Stomach smooth muscle (tissue), 2 donors: Measurements from ENCODE around the gene CYP21A2.
A peak's percentile ranks its signal among the peaks of the same experiment; 100 is the strongest.
"Not testable (repeated sequence)": the region's sequence is repeated elsewhere in the genome, so short reads cannot be mapped to it uniquely, and the experiment has no call there.

ENCODE experiments used
- H3K27ac ChIP-seq: one replicate; pipeline ENCODE4 v1.7.0; 2013; ENCODE audit warnings: mild to moderate bottlenecking, low read length, inconsistent platforms
- H3K27me3 ChIP-seq, 2 donors: one replicate each; pipeline ENCODE4 v1.7.0; 2013; ENCODE audit warnings: low read length in 2 of 2; ENCODE audit not compliant: insufficient read depth in 2 of 2, control insufficient read depth in 1 of 2
- H3K36me3 ChIP-seq, 2 donors: one replicate each; pipeline ENCODE4 v1.7.0; 2013; ENCODE audit warnings: low read length in 2 of 2; ENCODE audit not compliant: control insufficient read depth in 2 of 2, insufficient read depth in 2 of 2
- H3K4me1 ChIP-seq: one replicate; pipeline ENCODE4 v1.7.0; 2013; ENCODE audit warnings: low read length; ENCODE audit not compliant: control insufficient read depth, insufficient read depth
- H3K4me3 ChIP-seq, 2 donors: one replicate each; pipeline ENCODE4 v1.7.0; 2013; ENCODE audit warnings: low read length in 2 of 2
- H3K9ac ChIP-seq, 2 donors: one replicate each; pipeline ENCODE4 v1.7.0; 2013; ENCODE audit warnings: low read length in 2 of 2, mild to moderate bottlenecking in 1 of 2
- H3K9me3 ChIP-seq, 2 donors: one replicate each; pipeline ENCODE4 v1.7.0; 2013; ENCODE audit warnings: low read length in 2 of 2; ENCODE audit not compliant: control insufficient read depth in 2 of 2
- donor health status: healthy.
- donor health status: Pancreatic carcinoma.

Gene CYP21A2

GRCh38 chr6:32045811-32046449 lies 7.7 kb downstream of the CYP21A2 start:
- H3K4me3 ChIP-seq = no peak overlapping the region
- H3K9me3 ChIP-seq = no peaks in the 10 kb centered on the region
- H3K27ac ChIP-seq = no peak overlapping the region
- H3K9ac ChIP-seq = no peak overlapping the region
- peaks cover 27% of the 10 kb centered on the region for H3K4me1 ChIP-seq
- H3K27me3 ChIP-seq = no peaks in the 10 kb centered on the region
- H3K36me3 ChIP-seq = peaks cover 2 to 4% of the 10 kb centered on the region in 2 donors

DNA sequence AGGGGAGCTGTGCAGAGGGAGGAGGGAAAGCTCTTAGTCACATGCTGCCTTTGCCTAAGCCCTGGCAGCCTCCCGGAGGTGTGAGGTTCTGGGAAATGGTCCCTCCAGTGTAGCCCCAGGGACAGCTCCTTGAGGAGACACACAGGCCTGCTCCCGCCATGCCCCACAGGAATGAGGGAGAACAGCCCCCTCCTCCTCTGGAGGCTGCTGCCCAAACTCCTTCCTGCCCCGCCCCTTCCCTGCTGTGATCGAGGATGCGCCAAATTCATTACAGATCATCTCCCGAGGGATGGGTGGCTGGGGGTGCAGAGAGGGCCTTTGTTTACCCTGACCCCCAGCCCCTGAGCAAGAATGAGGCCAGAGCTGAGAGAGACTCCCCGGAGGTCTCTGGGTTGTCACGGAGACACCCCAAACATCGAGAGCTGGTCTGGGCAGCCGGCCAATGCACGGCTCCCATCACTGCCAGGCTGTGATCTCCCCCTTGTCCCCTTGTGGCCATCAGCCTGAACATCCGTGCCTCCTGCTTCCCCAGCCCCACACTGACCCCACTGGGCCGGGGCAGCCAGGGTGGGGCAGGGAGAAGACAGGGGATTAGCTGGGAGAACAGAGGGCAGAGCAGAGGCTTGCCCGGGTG lies 8.4 kb downstream of the CYP21A2 start:
- no peaks in the 10 kb centered on the region for H3K9me3 ChIP-seq
- H3K9ac ChIP-seq = no peak overlapping the region
- H3K4me3 ChIP-seq = no peak overlapping the region
- H3K27me3 ChIP-seq = no peaks in the 10 kb centered on the region
- H3K36me3 ChIP-seq = peaks cover 2 to 4% of the 10 kb centered on the region in 2 donors
- peak overlapping the region; percentile 24 for H3K27ac ChIP-seq
- H3K4me1 ChIP-seq = peaks cover 27% of the 10 kb centered on the region

- Histone ChIP-seq H3K27ac (peak overlapping the region; percentile 24), H3K4me1 (peaks cover 27% of the 10 kb centered on the region), H3K27me3 (no peaks in the 10 kb centered on the region), H3K9ac (no peak overlapping the region), H3K36me3 (peaks cover 2 to 4% of the 10 kb centered on the region in 2 donors), H3K4me3 (no peak overlapping the region), H3K9me3 (no peaks in the 10 kb centered on the region)
Measured at GRCh38 chr6:32047084-32047478, 8.9 kb downstream of the CYP21A2 start.

DNA sequence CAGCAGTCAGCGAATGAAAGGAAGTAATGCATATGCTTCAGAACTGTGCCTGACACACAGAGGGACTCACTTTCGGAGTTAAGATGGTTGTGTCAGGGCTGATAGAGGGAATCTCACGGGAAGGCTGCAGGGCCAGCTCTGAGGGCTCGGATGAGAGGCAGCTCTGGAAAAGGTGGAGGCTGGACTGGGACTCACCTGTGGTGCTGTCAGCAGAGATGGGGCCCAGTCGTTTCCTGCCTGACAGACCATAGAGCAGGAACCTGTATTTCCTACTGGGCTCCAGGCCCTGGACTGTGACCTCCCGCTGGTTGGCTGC lies 9.3 kb downstream of the CYP21A2 start:
- peaks cover 27% of the 10 kb centered on the region for H3K4me1 ChIP-seq
- H3K4me3 ChIP-seq = no peak overlapping the region
- H3K27ac ChIP-seq = no peak overlapping the region
- no peaks in the 10 kb centered on the region for H3K9me3 ChIP-seq
- no peaks in the 10 kb centered on the region for H3K27me3 ChIP-seq
- no peak overlapping the region for H3K9ac ChIP-seq
- peaks cover 2 to 4% of the 10 kb centered on the region in 2 donors for H3K36me3 ChIP-seq

DNA sequence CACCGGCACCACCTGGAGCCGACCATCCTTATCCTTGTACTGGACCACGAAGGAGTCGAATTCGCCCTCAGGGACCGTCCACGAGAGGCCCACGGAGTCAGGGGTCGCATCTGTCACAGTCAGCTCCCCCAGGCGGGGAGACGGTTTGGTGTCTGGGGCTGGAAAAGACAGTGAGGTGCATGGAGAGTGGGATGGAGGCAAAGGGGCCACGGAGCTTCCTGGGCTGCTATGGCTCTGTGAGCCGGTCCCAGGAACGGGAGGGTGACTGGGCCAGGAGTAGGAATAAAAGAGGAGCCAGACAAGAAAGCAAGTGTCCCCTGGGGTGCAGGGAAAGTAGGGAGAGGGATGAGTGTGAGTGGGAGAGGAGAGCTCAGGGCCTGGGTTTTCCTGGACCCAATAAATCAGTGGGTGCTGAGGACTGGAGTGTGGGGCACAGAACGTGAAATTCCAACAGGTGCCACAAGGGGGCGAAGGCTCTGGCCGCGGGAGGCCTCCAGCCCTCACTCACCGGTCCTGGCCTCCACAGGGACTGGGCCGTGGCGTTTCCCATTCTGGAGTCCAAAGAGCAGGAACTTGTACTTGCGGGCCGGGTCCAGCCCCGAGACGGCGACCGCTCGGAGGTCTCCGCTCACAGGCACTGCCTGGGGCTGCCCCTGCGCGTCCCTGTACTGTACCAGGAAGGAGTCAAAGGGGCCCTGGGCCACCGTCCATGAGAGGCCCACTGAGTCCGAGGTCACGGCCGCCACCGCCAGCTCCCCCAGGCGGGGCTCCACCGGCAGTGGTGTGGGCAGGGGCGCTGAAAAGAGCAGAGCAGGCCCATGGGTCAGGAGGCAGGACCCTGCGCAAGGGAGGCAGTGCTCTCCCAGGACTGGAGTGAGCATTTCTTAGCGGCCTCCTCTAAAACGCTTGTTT lies 9.9 kb downstream of the CYP21A2 start:
- H3K9ac ChIP-seq = no peak overlapping the region
- H3K36me3 ChIP-seq = peaks cover 3 to 4% of the 10 kb centered on the region in 2 donors
- no peaks in the 10 kb centered on the region for H3K9me3 ChIP-seq
- H3K4me1 ChIP-seq = peaks cover 27% of the 10 kb centered on the region
- H3K27me3 ChIP-seq = no peaks in the 10 kb centered on the region
- H3K4me3 ChIP-seq = no peak overlapping the region
- no peak overlapping the region for H3K27ac ChIP-seq

DNA sequence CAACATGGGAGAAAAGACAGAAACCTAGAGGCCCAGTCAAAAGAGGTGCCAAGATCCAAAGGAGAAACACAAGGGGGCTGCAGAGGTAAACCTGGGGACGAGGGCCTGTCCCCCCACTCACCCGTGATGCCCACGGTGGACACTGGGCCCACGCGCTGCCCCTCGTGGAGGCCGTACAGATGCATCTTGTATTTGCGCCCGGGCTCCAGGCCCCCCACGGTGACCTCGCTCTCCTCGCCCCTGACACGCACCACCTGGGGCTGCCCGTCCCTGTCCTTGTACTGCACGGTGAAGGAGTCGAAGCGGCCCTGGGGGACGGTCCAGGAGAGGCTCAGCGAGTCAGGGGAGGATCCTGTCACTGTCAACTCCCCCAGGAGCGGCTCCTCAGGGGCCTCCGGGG lies 10.9 kb downstream of the CYP21A2 start:
- H3K9ac ChIP-seq, H3K4me3 ChIP-seq, H3K27ac ChIP-seq, H3K27me3 ChIP-seq, H3K9me3 ChIP-seq, H3K36me3 ChIP-seq: not testable (repeated sequence)
- peaks cover 27% of the 10 kb centered on the region for H3K4me1 ChIP-seq

DNA sequence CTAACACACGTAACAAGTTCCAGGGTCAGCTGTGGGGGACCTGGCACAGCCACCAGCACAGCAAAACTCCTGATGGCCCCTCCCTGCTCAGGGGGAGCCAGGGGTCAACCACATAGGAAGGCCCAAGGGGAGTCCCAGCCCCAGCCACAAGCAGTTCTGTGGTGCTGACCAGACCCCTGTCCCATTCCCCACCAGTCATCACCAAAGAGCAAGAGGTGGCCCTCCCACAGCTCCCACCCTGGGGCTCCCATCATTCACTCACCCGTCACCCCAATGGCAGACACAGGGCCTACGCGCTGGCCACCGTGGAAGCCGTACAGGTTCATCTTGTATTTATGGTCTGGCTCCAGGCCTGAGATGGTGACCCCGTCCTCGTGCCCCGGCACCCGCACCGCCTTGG lies 11.5 kb downstream of the CYP21A2 start:
- not testable (repeated sequence) for H3K27me3 ChIP-seq, H3K4me3 ChIP-seq, H3K36me3 ChIP-seq, H3K9me3 ChIP-seq, H3K27ac ChIP-seq, H3K9ac ChIP-seq
- peaks cover 27% of the 10 kb centered on the region for H3K4me1 ChIP-seq

DNA sequence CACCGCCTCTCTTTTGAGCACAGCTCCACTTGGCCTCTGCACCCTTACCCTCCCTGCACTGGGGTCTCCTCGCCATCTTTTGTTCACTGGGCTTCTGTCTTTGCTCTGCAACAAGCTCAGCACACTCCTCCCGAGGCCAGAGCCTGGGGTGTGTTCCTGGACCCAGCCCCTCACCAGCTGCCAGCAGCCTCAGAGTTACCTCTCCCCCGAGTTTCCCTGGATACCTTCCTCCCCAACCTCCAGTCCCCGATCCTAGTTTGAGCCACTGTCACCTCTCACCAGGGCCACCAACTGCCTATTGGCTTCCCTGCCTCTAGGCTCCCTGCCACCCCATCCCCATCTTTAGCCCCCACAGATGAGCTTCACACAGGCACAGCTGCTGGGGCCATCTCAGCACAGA lies 12.3 kb downstream of the CYP21A2 start:
- Histone ChIP-seq H3K4me3 (no peak overlapping the region), H3K27me3 (no peaks in the 10 kb centered on the region), H3K36me3 (peaks cover 4 to 8% of the 10 kb centered on the region in 2 donors), H3K9me3 (no peaks in the 10 kb centered on the region), H3K4me1 (peaks cover 27% of the 10 kb centered on the region), H3K9ac (no peak overlapping the region), H3K27ac (no peak overlapping the region)

DNA sequence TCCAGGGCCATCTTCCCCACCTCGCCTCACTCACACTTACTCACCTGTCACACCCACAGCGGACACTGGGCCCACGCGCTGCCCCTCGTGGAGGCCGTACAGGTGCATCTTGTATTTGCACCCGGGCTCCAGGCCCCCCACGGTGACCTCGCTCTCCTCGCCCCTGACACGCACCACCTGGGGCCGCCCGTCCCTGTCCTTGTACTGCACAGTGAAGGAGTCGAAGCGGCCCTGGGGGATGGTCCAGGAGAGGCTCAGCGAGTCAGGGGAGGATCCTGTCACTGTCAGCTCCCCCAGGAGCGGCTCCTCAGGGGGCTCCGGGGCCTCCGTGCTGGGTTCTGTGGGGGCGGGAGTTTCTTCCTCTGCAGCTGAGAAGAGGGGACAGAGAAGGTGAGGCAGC lies 14.4 kb downstream of the CYP21A2 start:
- H3K36me3 ChIP-seq, H3K4me3 ChIP-seq: not testable (repeated sequence)
- H3K4me1 ChIP-seq = peaks cover 11% of the 10 kb centered on the region

GRCh38 chr6:32053314-32053713 lies 15.1 kb downstream of the CYP21A2 start:
- not testable (repeated sequence) for H3K9ac ChIP-seq, H3K36me3 ChIP-seq, H3K4me3 ChIP-seq, H3K27ac ChIP-seq, H3K27me3 ChIP-seq, H3K9me3 ChIP-seq, H3K4me1 ChIP-seq

More for the DNA sequence above, 14.4 kb downstream of the CYP21A2 start:
- not testable (repeated sequence) for H3K27ac ChIP-seq, H3K27me3 ChIP-seq, H3K9me3 ChIP-seq, H3K9ac ChIP-seq

- not testable (repeated sequence) for H3K4me3 ChIP-seq, H3K9me3 ChIP-seq, H3K4me1 ChIP-seq, H3K27me3 ChIP-seq, H3K27ac ChIP-seq, H3K9ac ChIP-seq, H3K36me3 ChIP-seq
Measured at GRCh38 chr6:32055756-32056155, 17.5 kb downstream of the CYP21A2 start.
